Neural crest cell (in vitro differentiated cells): ENCODE measurements around the gene PRKCA. TPM values are rescaled to one million over a fixed set of nuclear protein-coding genes. Genes with fewer than 3 reads are reported as not detected.

Experiments used
- DNase-seq: peaks from one replicate; pipeline ENCODE4 v3.0.0; 2021; ENCODE audit warnings: low read depth, mixed read lengths, low spot score
- H3K27ac Mint-ChIP-seq: one replicate; pipeline ENCODE4 v1.8.0; 2021; ENCODE audit warnings: mild to moderate bottlenecking, mixed read lengths; ENCODE audit not compliant: unreplicated experiment
- H3K27me3 Mint-ChIP-seq: 2 replicates; pipeline ENCODE4 v1.8.0; 2021; ENCODE audit warnings: low read depth, mild to moderate bottlenecking, mixed read lengths
- H3K36me3 Mint-ChIP-seq: 2 replicates; pipeline ENCODE4 v1.8.0; 2021; ENCODE audit warnings: low read depth, mild to moderate bottlenecking, mixed read lengths
- H3K4me1 Mint-ChIP-seq: 2 replicates; pipeline ENCODE4 v1.8.0; 2021; ENCODE audit warnings: mixed read lengths
- H3K4me3 Mint-ChIP-seq: one replicate; pipeline ENCODE4 v1.8.0; 2021; ENCODE audit warnings: mild to moderate bottlenecking, mixed read lengths
- H3K9me3 Mint-ChIP-seq: 2 replicates; pipeline ENCODE4 v1.8.0; 2021; ENCODE audit warnings: mixed read lengths
- CTCF ChIP-seq: fragments of 200-600 bp; sonication (generic); conservative IDR thresholded peaks from 2 replicates; pipeline ENCODE4 v1.5.0; 2021; ENCODE audit warnings: antibody characterized with exemption, mild to moderate bottlenecking
- total RNA-seq: library from RNA; stranded (reverse); gene quantifications from 2 replicates; pipeline ENCODE4 v1.2.1, GENCODE V29; 2021

Gene PRKCA
- total RNA-seq, 1 donor from 2014 or later = 22.7 TPM

GRCh38 chr17:66420961-66421371 lies 118.6 kb downstream of the PRKCA start:
- Mint-ChIP-seq H3K36me3 (peaks cover 2% of the 10 kb centered on the region), H3K27me3 (no peaks in the 10 kb centered on the region), H3K27ac (no peak overlapping the region), H3K4me1 (peaks cover 30% of the 10 kb centered on the region), H3K9me3 (peaks cover under 1% of the 10 kb centered on the region), H3K4me3 (no peak overlapping the region)
- DNase-seq = no peak
- TF ChIP-seq CTCF = no peak

GRCh38 chr17:66422186-66422585 lies 119.8 kb downstream of the PRKCA start:
- Mint-ChIP-seq H3K4me1 (peaks cover 25% of the 10 kb centered on the region), H3K27me3 (no peaks in the 10 kb centered on the region), H3K4me3 (no peak overlapping the region), H3K27ac (no peak overlapping the region), H3K9me3 (peaks cover 4% of the 10 kb centered on the region), H3K36me3 (peaks cover 6% of the 10 kb centered on the region)
- DNase-seq = no peak
- no peak for TF ChIP-seq CTCF

- Mint-ChIP-seq H3K36me3 (peaks cover 6% of the 10 kb centered on the region), H3K27me3 (no peaks in the 10 kb centered on the region), H3K27ac (no peak overlapping the region), H3K4me1 (peaks cover 25% of the 10 kb centered on the region), H3K9me3 (peaks cover 4% of the 10 kb centered on the region), H3K4me3 (no peak overlapping the region)
- no peak for DNase-seq
- TF ChIP-seq CTCF = no peak
Observed at GRCh38 chr17:66423056-66423955, 120.9 kb downstream of the PRKCA start.

GRCh38 chr17:66425756-66426396 lies 123.5 kb downstream of the PRKCA start:
- no peak for TF ChIP-seq CTCF
- DNase-seq = no peak
- Mint-ChIP-seq H3K9me3 (peaks cover 4% of the 10 kb centered on the region), H3K4me1 (peaks cover 24% of the 10 kb centered on the region), H3K27ac (no peak overlapping the region), H3K4me3 (no peak overlapping the region), H3K36me3 (peaks cover 6% of the 10 kb centered on the region), H3K27me3 (no peaks in the 10 kb centered on the region)

GRCh38 chr17:66426397-66427033 lies 124.1 kb downstream of the PRKCA start:
- no peak overlapping the region for H3K27ac Mint-ChIP-seq
- peaks cover 4% of the 10 kb centered on the region for H3K9me3 Mint-ChIP-seq
- peaks cover 6% of the 10 kb centered on the region for H3K36me3 Mint-ChIP-seq
- H3K4me1 Mint-ChIP-seq = peaks cover 27% of the 10 kb centered on the region
- peak; percentile 35 for TF ChIP-seq CTCF
- no peak overlapping the region for H3K4me3 Mint-ChIP-seq
- no peaks in the 10 kb centered on the region for H3K27me3 Mint-ChIP-seq
- DNase-seq = no peak
